ENCODE measurements around the gene CLMN. TPM values are rescaled to one million over a fixed set of nuclear protein-coding genes. Genes with fewer than 3 reads are reported as not detected.

The CLMN gene
- total and polyA plus RNA-seq, 2 of the 8 experiments (the other 6 are each of a cell fraction or from before 2014, with no cell fraction given) = 1.6 to 8.2 TPM

DNA sequence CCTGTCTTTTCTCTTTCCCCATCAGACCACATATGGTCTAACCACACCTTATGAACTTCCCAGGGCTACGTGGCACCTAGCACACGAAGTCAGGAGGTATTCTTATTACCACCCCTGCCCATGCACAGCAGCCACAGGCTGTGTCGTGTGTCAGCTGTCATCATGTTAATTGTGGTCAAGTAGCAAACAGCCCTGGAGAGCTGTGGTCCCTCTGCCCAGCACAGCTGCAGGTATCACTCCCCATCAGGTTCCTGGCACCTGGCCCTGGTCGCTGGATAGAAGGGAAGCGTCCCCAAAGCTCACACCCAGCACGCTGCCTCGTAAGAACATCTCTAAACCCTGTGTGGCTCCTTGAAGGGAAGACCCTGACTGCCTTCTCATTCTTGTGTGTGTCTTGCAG, 45.4 kb downstream of the CLMN start:
- Histone ChIP-seq H3K27me3 (replicated peaks in 1 of 4; ENCODE audit: control insufficient read depth in 3 of 4, extremely low read depth in 1 of 4, insufficient read depth in 3 of 4, low read length in 3 of 4) (no peaks in the 10 kb centered on the region), H4K91ac (replicated peaks; ENCODE audit: insufficient read length, low read length) (no peak overlapping the region), H3K14ac (ENCODE audit: insufficient read length) (no peak overlapping the region), H2AK5ac (ENCODE audit: low read depth, low read length) (no peak overlapping the region), H2BK15ac (ENCODE audit: low read length) (no peak overlapping the region), H4K5ac (ENCODE audit: insufficient read length, low read depth, low read length) (no peak overlapping the region), H3K23ac (ENCODE audit: insufficient read length) (no peak overlapping the region), H3K9ac (replicated peaks in 1 of 4; ENCODE audit: extremely low read depth in 1 of 4, low read depth in 3 of 4, low read length in 3 of 4) (no peak overlapping the region), H3K4me1 (replicated peaks in 1 of 4; ENCODE audit: control insufficient read depth in 3 of 4, insufficient read depth in 4 of 4, low read length in 3 of 4) (peaks cover 0 to 4% (median 0%) of the 10 kb centered on the region in 4 experiments; a peak in 2 of 7 replicates), H3K27ac (ENCODE audit: low read depth, low read length) (no peak overlapping the region), H3K18ac (ENCODE audit: extremely low read depth, low read length) (no peak overlapping the region), H2AFZ (ENCODE audit: low read length) (no peak overlapping the region), H3K4ac (replicated peaks; ENCODE audit: insufficient read length, low read depth, low read length) (no peak overlapping the region), H3K4me3 (ENCODE audit: extremely low read depth in 1 of 4, insufficient read depth in 2 of 4, low read depth in 3 of 4, low read length in 4 of 4) (no peak overlapping the region), H3K79me2 (ENCODE audit: control insufficient read depth in 1 of 2, insufficient read depth in 2 of 2, low read length in 2 of 2) (no peaks in the 10 kb centered on the region), H3K4me2 (ENCODE audit: insufficient read depth in 1 of 2, low read depth in 2 of 2, low read length in 2 of 2) (no peak overlapping the region), H3K56ac (replicated peaks; ENCODE audit: insufficient read length, low read depth, low read length) (no peak overlapping the region), H2BK12ac (ENCODE audit: low read depth, low read length) (no peak overlapping the region), H2BK20ac (ENCODE audit: low read length) (no peak overlapping the region), H2BK120ac (replicated peaks; ENCODE audit: low read depth, low read length) (no peak overlapping the region), H3K36me3 (ENCODE audit: control insufficient read depth in 2 of 4, insufficient read depth in 4 of 4, low read length in 3 of 4) (no peaks in the 10 kb centered on the region), H3K23me2 (ENCODE audit: low read depth, low read length) (no peaks in the 10 kb centered on the region), H3K79me1 (ENCODE audit: low read depth, low read length) (no peaks in the 10 kb centered on the region), H3K9me3 (ENCODE audit: insufficient read depth in 2 of 2, low read depth in 1 of 2, low read length in 1 of 2) (no peaks in the 10 kb centered on the region), H2BK5ac (ENCODE audit: low read depth, low read length) (no peak overlapping the region), H4K8ac (ENCODE audit: extremely low read depth, insufficient read depth, low read length) (no peak overlapping the region), H4K20me1 (replicated peaks in 1 of 2; ENCODE audit: control insufficient read depth in 1 of 2, insufficient read depth in 2 of 2, low read length in 2 of 2) (no peaks in the 10 kb centered on the region)
- CTCF ChIA-PET (ENCODE audit: partially characterized antibody) = interaction anchor here (1.1 kb wide), 1 partner anchor 10 kb away, joined by 3 read pairs; no protein-coding TSS in a partner anchor
- POLR2A ChIA-PET (ENCODE audit: partially characterized antibody) = no interaction called here
- DNase-seq (ENCODE audit: low read depth in 1 of 2, low spot score in 2 of 2) = no peak
- FAIRE-seq = no peak
- 96% methylated on average over 7 of the region's 7 CpGs; no CpG with 5 or more reads in 1 of the 2 experiments for WGBS, 2 experiments (ENCODE audit: extremely low coverage in 1 of 2, insufficient coverage in 1 of 2, insufficient read length in 1 of 2, insufficient replicate concordance in 2 of 2, low coverage in 1 of 2, low lambda C conversion rate in 2 of 2, missing lambda C conversion rate in 1 of 2)
- no peak for TF ChIP-seq CREB1 (IDR thresholded peaks at IDR 0.05)
- TF ChIP-seq, protein P1, sequence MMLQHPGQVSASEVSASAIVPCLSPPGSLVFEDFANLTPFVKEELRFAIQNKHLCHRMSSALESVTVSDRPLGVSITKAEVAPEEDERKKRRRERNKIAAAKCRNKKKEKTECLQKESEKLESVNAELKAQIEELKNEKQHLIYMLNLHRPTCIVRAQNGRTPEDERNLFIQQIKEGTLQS (IDR thresholded peaks at IDR 0.05; ENCODE audit: insufficient read depth, low read depth, low read length) = no peak
- no peak for TF ChIP-seq KDM1A (IDR thresholded peaks at IDR 0.05; ENCODE audit: borderline replicate concordance, low read length)
- TF ChIP-seq BACH1 (IDR thresholded peaks at IDR 0.05; ENCODE audit: low read length) = no peak
- no peak for TF ChIP-seq HDAC2 (IDR thresholded peaks at IDR 0.05; ENCODE audit: borderline replicate concordance in 1 of 2, low read depth in 2 of 2, low read length in 2 of 2)
- no peak for TF ChIP-seq SAP30 (IDR thresholded peaks at IDR 0.05; ENCODE audit: insufficient read depth, insufficient replicate concordance, low read length)
- TF ChIP-seq KDM4A (IDR thresholded peaks at IDR 0.05; ENCODE audit: low read depth, low read length, severe bottlenecking) = no peak
- TF ChIP-seq POU5F1 (IDR thresholded peaks at IDR 0.05; ENCODE audit: low read depth, low read length) = no peak
- TF ChIP-seq, protein P2, sequence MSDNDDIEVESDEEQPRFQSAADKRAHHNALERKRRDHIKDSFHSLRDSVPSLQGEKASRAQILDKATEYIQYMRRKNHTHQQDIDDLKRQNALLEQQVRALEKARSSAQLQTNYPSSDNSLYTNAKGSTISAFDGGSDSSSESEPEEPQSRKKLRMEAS (IDR thresholded peaks at IDR 0.05) = no peak
- TF ChIP-seq SP1 (IDR thresholded peaks at IDR 0.05; ENCODE audit: low read depth, low read length) = no peak
- TF ChIP-seq SRF (IDR thresholded peaks at IDR 0.05; ENCODE audit: low read depth, low read length) = no peak
- no peak for TF ChIP-seq SIRT6 (IDR thresholded peaks at IDR 0.05; ENCODE audit: low read length)
- no peak for TF ChIP-seq EP300 (IDR thresholded peaks at IDR 0.05; ENCODE audit: borderline replicate concordance in 1 of 2, low read depth in 2 of 2, low read length in 2 of 2)
- TF ChIP-seq CBX8 (IDR thresholded peaks at IDR 0.05; ENCODE audit: borderline replicate concordance, low read depth, low read length) = no peak

Data from H1 (cell line).